OCI-LY1 (cell line): ENCODE data around the gene MECR.

Experiments
- H2AFZ ChIP-seq: fragments of 200-600 bp; sonication (generic), shearing (Covaris generic); 2 replicates; pipeline ENCODE4 v1.6.0; 2014; ENCODE audit warnings: antibody characterized with exemption, mild to moderate bottlenecking, low read length
- H3F3A ChIP-seq: fragments of 200-600 bp; sonication (generic), shearing (Covaris generic); 2 replicates; pipeline ENCODE4 v1.6.0; 2014; ENCODE audit warnings: mild to moderate bottlenecking, antibody characterized with exemption, low read length, moderate library complexity; ENCODE audit not compliant: insufficient read depth
- H3K27ac ChIP-seq: fragments of 200-600 bp; sonication (generic); 2 replicates; pipeline ENCODE4 v1.5.1; 2014; ENCODE audit warnings: low read length, mixed run types, mild to moderate bottlenecking, low read depth; ENCODE audit not compliant: poor library complexity, severe bottlenecking
- H3K27me3 ChIP-seq: fragments of 200-600 bp; sonication (generic); 2 replicates; pipeline ENCODE4 v1.6.0; 2014; ENCODE audit warnings: antibody characterized with exemption, mild to moderate bottlenecking, low read length, moderate library complexity; ENCODE audit not compliant: insufficient read depth
- H3K36me3 ChIP-seq: fragments of 200-600 bp; sonication (generic); 2 replicates; pipeline ENCODE4 v1.6.1; 2014; ENCODE audit warnings: mild to moderate bottlenecking, antibody characterized with exemption, low read length, moderate library complexity, mixed read lengths; ENCODE audit not compliant: insufficient read depth
- H3K4me1 ChIP-seq: fragments of 200-600 bp; sonication (generic); 2 replicates; pipeline ENCODE4 v1.5.1; 2014; ENCODE audit warnings: mild to moderate bottlenecking, low read length, moderate library complexity; ENCODE audit not compliant: insufficient read depth, severe bottlenecking
- H3K4me2 ChIP-seq: fragments of 200-600 bp; sonication (generic), shearing (Covaris generic); 2 replicates; pipeline ENCODE4 v1.6.1; 2014; ENCODE audit warnings: low read length
- H3K4me3 ChIP-seq: fragments of 200-600 bp; sonication (generic); 2 replicates; pipeline ENCODE4 v1.5.1; 2014; ENCODE audit warnings: low read length, low read depth, mild to moderate bottlenecking, mixed read lengths; ENCODE audit not compliant: poor library complexity, severe bottlenecking
- H3K79me2 ChIP-seq: fragments of 200-600 bp; shearing (Covaris generic); 2 replicates; pipeline ENCODE4 v1.6.1; 2016; ENCODE audit warnings: mixed run types, low read length, mixed read lengths; ENCODE audit not compliant: insufficient read depth
- H3K9ac ChIP-seq: fragments of 200-600 bp; sonication (generic), shearing (Covaris generic); 2 replicates; pipeline ENCODE4 v1.6.1; 2014; ENCODE audit warnings: mild to moderate bottlenecking, low read length, mixed read lengths
- H3K9me2 ChIP-seq: fragments of 200-600 bp; sonication (generic), shearing (Covaris generic); 2 replicates; pipeline ENCODE4 v1.6.1; 2014; ENCODE audit warnings: low read depth, mild to moderate bottlenecking, low read length, mixed read lengths
- H3K9me3 ChIP-seq: fragments of 200-600 bp; shearing (Covaris generic); 2 replicates; pipeline ENCODE4 v1.6.1; 2014; ENCODE audit warnings: low read length, mixed read lengths
- H4K20me1 ChIP-seq: fragments of 200-600 bp; sonication (generic), shearing (Covaris generic); 2 replicates; pipeline ENCODE4 v1.6.0; 2016; ENCODE audit warnings: mild to moderate bottlenecking, low read length; ENCODE audit not compliant: insufficient read depth
- CTCF ChIP-seq: fragments of 200-600 bp; sonication (generic), shearing (Covaris generic); IDR thresholded peaks from 2 replicates; pipeline ENCODE4 v1.5.1; 2017; ENCODE audit warnings: mild to moderate bottlenecking, antibody characterized with exemption, low read length, moderate library complexity, mixed read lengths
- EZH2 ChIP-seq: fragments of 200-600 bp; sonication (generic), shearing (Covaris generic); IDR thresholded peaks from 2 replicates; pipeline ENCODE4 v1.8.0; 2017; ENCODE audit warnings: borderline replicate concordance, mixed run types, mild to moderate bottlenecking, antibody characterized with exemption, low read length, moderate library complexity, mixed read lengths

The MECR gene

GRCh38 chr1:29202584-29203340 lies 28.0 kb downstream of the MECR start:
- Histone ChIP-seq H3K9me2 (no peaks in the 10 kb centered on the region), H3K9me3 (no peaks in the 10 kb centered on the region), H3K4me3 (no peak overlapping the region), H3K9ac (no peak overlapping the region), H3F3A (no peaks in the 10 kb centered on the region), H3K4me1 (no peaks in the 10 kb centered on the region), H3K79me2 (no peaks in the 10 kb centered on the region), H3K27ac (no peak overlapping the region), H4K20me1 (no peaks in the 10 kb centered on the region), H3K27me3 (no peaks in the 10 kb centered on the region), H2AFZ (no peak overlapping the region), H3K36me3 (peaks cover 44% of the 10 kb centered on the region), H3K4me2 (no peak overlapping the region)
- TF ChIP-seq EZH2 (no peak), CTCF (peak; percentile 98)

GRCh38 chr1:29202053-29202452 lies 28.7 kb downstream of the MECR start:
- H3K27ac ChIP-seq, result no peak overlapping the region
- no peak for TF ChIP-seq CTCF
- TF ChIP-seq EZH2, result no peak
- no peaks in the 10 kb centered on the region for H3K9me2 ChIP-seq
- no peaks in the 10 kb centered on the region for H4K20me1 ChIP-seq
- H3K4me2 ChIP-seq, result no peak overlapping the region
- H3K4me3 ChIP-seq, result no peak overlapping the region
- no peaks in the 10 kb centered on the region for H3K9me3 ChIP-seq
- H2AFZ ChIP-seq, result no peak overlapping the region
- H3K4me1 ChIP-seq, result no peaks in the 10 kb centered on the region
- H3F3A ChIP-seq, result no peaks in the 10 kb centered on the region
- peaks cover 44% of the 10 kb centered on the region for H3K36me3 ChIP-seq
- H3K27me3 ChIP-seq, result no peaks in the 10 kb centered on the region
- H3K9ac ChIP-seq, result no peak overlapping the region
- H3K79me2 ChIP-seq, result no peaks in the 10 kb centered on the region

- Histone ChIP-seq H3K4me2 (no peak overlapping the region), H3K36me3 (peaks cover 44% of the 10 kb centered on the region), H3K4me3 (no peak overlapping the region), H3K9me3 (no peaks in the 10 kb centered on the region), H3K27me3 (no peaks in the 10 kb centered on the region), H4K20me1 (no peaks in the 10 kb centered on the region), H3K4me1 (no peaks in the 10 kb centered on the region), H2AFZ (no peak overlapping the region), H3K27ac (no peak overlapping the region), H3K9ac (no peak overlapping the region), H3K79me2 (no peaks in the 10 kb centered on the region), H3F3A (no peaks in the 10 kb centered on the region), H3K9me2 (no peaks in the 10 kb centered on the region)
- TF ChIP-seq CTCF (no peak), EZH2 (no peak)
Measured at GRCh38 chr1:29201595-29202051, 29.1 kb downstream of the MECR start.
